D721Med (cell line): Measurements from ENCODE around the gene LMF2.

ENCODE experiments used
- DNase-seq: peaks from one replicate; pipeline ENCODE4 v3.0.0; 2011; ENCODE audit warnings: low spot score; ENCODE audit not compliant: insufficient read length
- FAIRE-seq: peaks from 2 replicates; lab custom pipeline; 2011; peaks lifted over from hg19 to GRCh38; lab: Jason Lieb, UNC
- TF ChIP-seq, protein P1 (sequence below): IDR thresholded peaks from 2 replicates; pipeline ENCODE4 v1.5.1; 2012; ENCODE audit warnings: mild to moderate bottlenecking, control low read depth; ENCODE audit not compliant: insufficient read depth; ENCODE audit errors: missing control alignments

LMF2 gene

DNA sequence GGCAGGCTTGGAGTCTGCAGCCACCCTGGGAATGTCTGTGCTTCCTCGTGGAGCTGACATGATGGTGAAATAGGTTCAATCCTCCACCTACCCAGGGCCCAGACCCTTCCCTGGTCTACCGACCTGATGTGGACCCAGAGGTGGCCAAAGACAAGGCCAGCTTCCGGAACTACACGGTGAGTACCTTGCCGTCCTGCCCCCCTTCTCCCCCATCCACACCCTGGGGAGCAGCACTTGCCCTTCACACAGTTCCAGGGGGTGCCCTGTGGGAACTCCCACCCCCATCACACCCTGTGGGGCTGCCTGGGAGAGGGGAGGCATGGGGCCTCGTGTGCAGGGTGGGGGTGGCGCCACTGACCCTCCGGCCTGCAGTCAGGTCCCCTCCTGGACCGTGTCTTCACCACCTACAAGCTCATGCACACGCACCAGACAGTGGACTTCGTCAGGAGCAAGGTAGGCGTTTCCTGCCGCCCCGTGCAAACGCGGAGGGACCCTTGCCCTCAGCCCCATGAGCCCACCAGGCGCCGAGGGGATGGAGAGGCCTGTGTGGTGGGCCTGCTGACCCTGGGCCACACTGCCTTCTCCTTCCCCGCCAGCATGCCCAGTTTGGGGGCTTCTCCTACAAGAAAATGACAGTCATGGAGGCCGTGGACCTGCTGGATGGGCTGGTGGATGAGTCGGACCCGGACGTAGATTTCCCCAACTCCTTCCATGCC, 20.1 kb downstream of the LMF2 start:
- TF ChIP-seq, protein P1, sequence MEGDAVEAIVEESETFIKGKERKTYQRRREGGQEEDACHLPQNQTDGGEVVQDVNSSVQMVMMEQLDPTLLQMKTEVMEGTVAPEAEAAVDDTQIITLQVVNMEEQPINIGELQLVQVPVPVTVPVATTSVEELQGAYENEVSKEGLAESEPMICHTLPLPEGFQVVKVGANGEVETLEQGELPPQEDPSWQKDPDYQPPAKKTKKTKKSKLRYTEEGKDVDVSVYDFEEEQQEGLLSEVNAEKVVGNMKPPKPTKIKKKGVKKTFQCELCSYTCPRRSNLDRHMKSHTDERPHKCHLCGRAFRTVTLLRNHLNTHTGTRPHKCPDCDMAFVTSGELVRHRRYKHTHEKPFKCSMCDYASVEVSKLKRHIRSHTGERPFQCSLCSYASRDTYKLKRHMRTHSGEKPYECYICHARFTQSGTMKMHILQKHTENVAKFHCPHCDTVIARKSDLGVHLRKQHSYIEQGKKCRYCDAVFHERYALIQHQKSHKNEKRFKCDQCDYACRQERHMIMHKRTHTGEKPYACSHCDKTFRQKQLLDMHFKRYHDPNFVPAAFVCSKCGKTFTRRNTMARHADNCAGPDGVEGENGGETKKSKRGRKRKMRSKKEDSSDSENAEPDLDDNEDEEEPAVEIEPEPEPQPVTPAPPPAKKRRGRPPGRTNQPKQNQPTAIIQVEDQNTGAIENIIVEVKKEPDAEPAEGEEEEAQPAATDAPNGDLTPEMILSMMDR, result no peak
- DNase-seq, result no peak
- FAIRE-seq, result no peak

- no peak for FAIRE-seq
- DNase-seq, result no peak
- TF ChIP-seq, protein P1, result no peak
Observed at GRCh38 chr22:50486561-50487289, 20.8 kb downstream of the LMF2 start, which contains the start of gene MIOX. Gene MIOX, plus strand, starts transcription at chr22:50486859. Its CDS starts 39 bp downstream, at chr22:50486898.

GRCh38 chr22:50485221-50486131, 22.0 kb downstream of the LMF2 start:
- DNase-seq (no peak), FAIRE-seq (no peak)
- TF ChIP-seq, protein P1, result no peak

DNA sequence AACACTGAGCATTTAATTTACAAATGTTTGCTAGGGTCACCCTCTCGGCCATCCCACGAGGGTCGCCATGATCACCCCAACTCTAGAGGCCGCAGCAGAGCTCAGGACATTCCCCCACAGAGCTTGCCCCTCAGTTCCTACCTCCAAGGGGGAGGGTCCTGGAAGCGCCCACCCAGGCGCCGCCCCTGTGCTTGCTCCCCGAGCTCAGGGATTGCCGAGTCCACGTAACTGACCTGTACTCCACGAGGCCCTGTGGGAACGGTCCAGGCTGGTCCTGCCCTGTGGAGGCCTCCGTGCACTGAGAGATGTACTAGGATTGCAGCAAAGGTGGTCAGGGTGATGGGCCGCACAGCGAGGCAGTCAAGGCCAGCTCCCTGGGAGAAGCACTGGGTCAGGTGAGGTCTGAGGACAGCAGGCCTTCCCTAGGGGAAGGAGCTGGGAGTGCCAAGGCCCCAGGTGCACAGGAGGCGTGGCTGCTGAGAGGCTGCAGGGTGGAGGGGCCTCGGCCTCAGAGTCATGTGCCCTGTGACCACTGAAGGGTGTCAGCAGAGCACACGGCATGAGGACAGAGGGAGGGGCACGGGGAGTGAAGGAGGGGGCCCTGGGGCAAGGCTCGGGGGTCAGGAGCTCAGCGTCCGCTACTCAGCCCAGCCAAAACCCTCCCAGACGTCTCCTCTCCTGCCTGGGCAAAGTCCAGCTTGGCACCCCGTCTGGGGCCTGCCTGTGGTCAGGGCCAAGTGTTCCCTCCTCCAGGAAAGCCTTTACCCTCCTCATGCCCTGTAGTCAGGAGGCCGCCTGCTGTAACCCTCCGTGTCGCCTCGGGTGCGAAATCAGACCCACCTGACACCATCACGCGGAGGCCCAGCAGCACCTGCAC, 23.3 kb downstream of the LMF2 start:
- FAIRE-seq (no peak), DNase-seq (no peak)
- TF ChIP-seq, protein P1, result no peak

- TF ChIP-seq, protein P1, result no peak
- FAIRE-seq (no peak), DNase-seq (no peak)
Observed at GRCh38 chr22:50483556-50483955, 23.9 kb downstream of the LMF2 start.

DNA sequence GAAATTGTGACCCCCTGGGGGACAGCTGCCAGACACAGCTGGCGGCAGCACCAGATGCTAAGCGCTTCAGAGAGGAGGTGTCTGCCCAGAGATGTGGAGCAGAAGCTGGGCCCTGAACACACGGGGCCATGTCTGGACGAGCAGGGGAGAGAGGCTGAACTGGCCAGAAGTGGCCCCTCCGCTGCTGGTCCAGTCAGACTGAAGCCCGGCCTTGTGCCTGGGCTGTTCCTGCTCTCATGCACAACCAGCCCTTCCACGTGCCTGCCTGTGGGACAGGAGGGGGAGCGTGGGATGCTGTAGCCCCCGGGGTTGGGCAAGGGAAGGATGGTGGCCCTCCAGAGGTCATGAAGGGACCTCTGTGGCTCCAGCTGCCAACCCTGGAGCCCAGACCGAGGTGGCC, 24.4 kb downstream of the LMF2 start:
- FAIRE-seq, result no peak
- TF ChIP-seq, protein P1, result no peak
- DNase-seq, result no peak
